HG03103 (cell line): ENCODE measurements around the gene CPN1.
"Not testable (repeated sequence)": the region's sequence is repeated elsewhere in the genome, so short reads cannot be mapped to it uniquely, and the experiment has no call there.

Source experiments
- ATAC-seq: cut with Tn5 transposase; IDR thresholded peaks from one replicate; pipeline ENCODE4 v1.9.1; 2021; ENCODE audit warnings: low read depth; ENCODE audit not compliant: unreplicated experiment

Gene CPN1

GRCh38 chr10:100081075-100082001, at the start of gene CPN1:
Gene CPN1 (minus strand): TSS chr10:100081869. CDS start chr10:100081625, 244 bp downstream.
- no peak for ATAC-seq

GRCh38 chr10:100130831-100131230, 49.2 kb upstream of the CPN1 start:
- ATAC-seq: no peak

GRCh38 chr10:100129424-100129823, 47.8 kb upstream of the CPN1 start:
- no peak for ATAC-seq

- no peak for ATAC-seq
These were observed 47.3 kb upstream of the CPN1 start for GRCh38 chr10:100128951-100129350.

GRCh38 chr10:100125335-100125734, 43.7 kb upstream of the CPN1 start:
- not testable (repeated sequence) for ATAC-seq

- no peak for ATAC-seq
These were observed 42.4 kb upstream of the CPN1 start for GRCh38 chr10:100124097-100124496.

- no peak for ATAC-seq
These were observed 41.1 kb upstream of the CPN1 start for GRCh38 chr10:100122780-100123179.

GRCh38 chr10:100120550-100120949, 38.9 kb upstream of the CPN1 start:
- no peak for ATAC-seq

GRCh38 chr10:100119726-100120125, 38.1 kb upstream of the CPN1 start:
- no peak for ATAC-seq

GRCh38 chr10:100114976-100115770, 33.5 kb upstream of the CPN1 start:
- ATAC-seq: no peak

GRCh38 chr10:100114460-100114859, 32.8 kb upstream of the CPN1 start:
- ATAC-seq: no peak

GRCh38 chr10:100109670-100110069, 28.0 kb upstream of the CPN1 start:
- ATAC-seq: no peak

GRCh38 chr10:100106865-100107264, 25.2 kb upstream of the CPN1 start:
- ATAC-seq: no peak

- no peak for ATAC-seq
These were observed 22.6 kb upstream of the CPN1 start for GRCh38 chr10:100104300-100104699.

- ATAC-seq: no peak
These were observed 21.9 kb upstream of the CPN1 start for GRCh38 chr10:100103581-100103980.

GRCh38 chr10:100101192-100102076, 19.8 kb upstream of the CPN1 start:
- ATAC-seq: no peak

- no peak for ATAC-seq
These were observed 19.0 kb upstream of the CPN1 start for GRCh38 chr10:100100651-100101184.

- no peak for ATAC-seq
These were observed 7.6 kb upstream of the CPN1 start for GRCh38 chr10:100089241-100089640.

- not testable (repeated sequence) for ATAC-seq
These were observed 5.0 kb upstream of the CPN1 start for GRCh38 chr10:100086708-100087107.

GRCh38 chr10:100085596-100085995, 3.9 kb upstream of the CPN1 start:
- ATAC-seq: no peak
